A673 (cell line): Measurements from ENCODE around the gene STX1B. TPM values are rescaled to one million over a fixed set of nuclear protein-coding genes. Genes with fewer than 3 reads are reported as not detected.

ENCODE experiments used
- BruUV-seq: library from RNA; stranded (reverse); fragments of 400-500 nt; replicated peaks from 2 replicates; lab custom pipeline; 2021; lab: Mats Ljungman, UMichigan
- CTCF ChIA-PET: fragments of 300-600 bp; sonication (Branson Sonifier 250); formaldehyde crosslinking; loops from one replicate; lab custom pipeline; 2022; ENCODE audit warnings: antibody characterized with exemption; lab: Charles Lee
- POLR2A ChIA-PET: fragments of 300-600 bp; sonication (Branson Sonifier 250); formaldehyde crosslinking; loops from one replicate; lab custom pipeline; 2022; ENCODE audit warnings: antibody characterized with exemption; ENCODE audit not compliant: low non-redundant PET; lab: Charles Lee
- DNase-seq: peaks from one replicate; pipeline ENCODE4 v3.0.0-alpha.2; 2015; ENCODE audit warnings: low spot score
- H3K27ac ChIP-seq: fragments of 200-600 bp; sonication (generic); 2 replicates; pipeline ENCODE4 v1.5.1; 2016; ENCODE audit warnings: mixed run types, low read depth, mild to moderate bottlenecking, mixed read lengths, antibody characterized with exemption, low read length; ENCODE audit not compliant: poor library complexity, severe bottlenecking
- H3K27me3 ChIP-seq: fragments of 200-600 bp; sonication (generic); replicated peaks from 2 replicates; pipeline ENCODE4 v1.6.1; 2017; ENCODE audit warnings: mixed run types, low read depth, mild to moderate bottlenecking, mixed read lengths, antibody characterized with exemption, low read length; ENCODE audit not compliant: insufficient read depth, poor library complexity
- H3K36me3 ChIP-seq: fragments of 200-600 bp; sonication (generic); 2 replicates; pipeline ENCODE4 v1.6.1; 2016; ENCODE audit warnings: mixed run types, mild to moderate bottlenecking, mixed read lengths, antibody characterized with exemption, low read length; ENCODE audit not compliant: insufficient read depth, poor library complexity, severe bottlenecking
- H3K4me1 ChIP-seq: fragments of 200-600 bp; sonication (generic); 2 replicates; pipeline ENCODE4 v1.6.1; 2017; ENCODE audit warnings: mixed run types, mild to moderate bottlenecking, mixed read lengths, antibody characterized with exemption, low read length; ENCODE audit not compliant: insufficient read depth, poor library complexity, severe bottlenecking
- H3K4me3 ChIP-seq: fragments of 200-600 bp; sonication (generic); 2 replicates; pipeline ENCODE4 v1.5.1; 2016; ENCODE audit warnings: low read depth, mixed run types, mild to moderate bottlenecking, mixed read lengths, low read length; ENCODE audit not compliant: poor library complexity, severe bottlenecking
- H3K9me3 ChIP-seq: fragments of 200-600 bp; sonication (generic); 2 replicates; pipeline ENCODE4 v1.6.1; 2016; ENCODE audit warnings: mixed run types, low read depth, mild to moderate bottlenecking, mixed read lengths, antibody characterized with exemption, low read length; ENCODE audit not compliant: poor library complexity, severe bottlenecking
- CTCF ChIP-seq: fragments of 300-800, 200-600 bp; sonication (generic); conservative IDR thresholded peaks from 2 replicates; pipeline ENCODE4 v1.5.1; 2017; ENCODE audit warnings: low read depth, mild to moderate bottlenecking, antibody characterized with exemption, low read length, moderate library complexity, mixed read lengths
- EZH2 ChIP-seq: fragments of 200-600 bp; sonication (generic); IDR thresholded peaks from 2 replicates; pipeline ENCODE4 v1.6.1; 2017; ENCODE audit warnings: borderline replicate concordance, low read depth, mild to moderate bottlenecking, mixed read lengths, antibody characterized with exemption, low read length; ENCODE audit not compliant: poor library complexity, severe bottlenecking
- intact Hi-C: fragments of 100-400 bp; cut with micrococcal nuclease; formaldehyde crosslinking; loops from one replicate; pipeline ENCODE4 v1.10.0; 2022; ENCODE audit not compliant: unreplicated experiment
- total RNA-seq: library from RNA; stranded (reverse); gene quantifications from 2 replicates; pipeline ENCODE4 v1.2.3, GENCODE V29; 2021

STX1B gene
- total RNA-seq, 1 experiment from 2014 or later, result 0.62 TPM

GRCh38 chr16:30969246-30969842, 41.1 kb downstream of the STX1B start:
- Histone ChIP-seq H3K9me3 (no peaks in the 10 kb centered on the region), H3K4me3 (no peak overlapping the region), H3K36me3 (peaks cover 73% of the 10 kb centered on the region), H3K4me1 (no peaks in the 10 kb centered on the region), H3K27me3 (no peaks in the 10 kb centered on the region), H3K27ac (no peak overlapping the region)
- POLR2A ChIA-PET, result interaction anchor here (0.6 kb wide), 1 partner anchor 167 kb away, joined by 3 read pairs; no protein-coding TSS in a partner anchor
- CTCF ChIA-PET, result no interaction called here
- BruUV-seq, result no TSS peak
- intact Hi-C loops, result no loop called here
- TF ChIP-seq EZH2 (no peak), CTCF (no peak)
- DNase-seq, result no peak

- Histone ChIP-seq H3K4me1 (no peaks in the 10 kb centered on the region), H3K27ac (no peak overlapping the region), H3K4me3 (no peak overlapping the region), H3K27me3 (no peaks in the 10 kb centered on the region), H3K9me3 (no peaks in the 10 kb centered on the region), H3K36me3 (peaks cover 78% of the 10 kb centered on the region)
- TF ChIP-seq CTCF (no peak), EZH2 (no peak)
- no TSS peak for BruUV-seq
- ChIA-PET CTCF (no interaction called here), POLR2A (no interaction called here)
- DNase-seq, result no peak
- intact Hi-C loops, result no loop called here
Measured at GRCh38 chr16:30967795-30968194, 42.6 kb downstream of the STX1B start.

GRCh38 chr16:30966033-30966619, 44.3 kb downstream of the STX1B start:
- Histone ChIP-seq H3K9me3 (no peaks in the 10 kb centered on the region), H3K27ac (no peak overlapping the region), H3K4me3 (no peak overlapping the region), H3K4me1 (no peaks in the 10 kb centered on the region), H3K36me3 (peaks cover 78% of the 10 kb centered on the region), H3K27me3 (no peaks in the 10 kb centered on the region)
- TF ChIP-seq CTCF (no peak), EZH2 (no peak)
- CTCF ChIA-PET, result no interaction called here
- POLR2A ChIA-PET, result no interaction called here
- no TSS peak for BruUV-seq
- intact Hi-C loops, result no loop called here
- DNase-seq, result no peak
